Naive thymus-derived CD8-positive, alpha-beta T cell (primary cell): ENCODE data around the gene AFDN. TPM values are rescaled to one million over a fixed set of nuclear protein-coding genes. Genes with fewer than 3 reads are reported as not detected.

Experiments
- ATAC-seq, 2 donors: fragments of 150-1000 bp; cut with Tn5 transposase in 1 of 2; sonication (Bioruptor Pico), chemical (Tn5 transposase) in 1 of 2; 1 replicate in 1 of 2; 2 replicates in 1 of 2; pipeline ENCODE4 v1.10.0; 2021; ENCODE audit warnings: mild to moderate bottlenecking in 2 of 2, moderate library complexity in 2 of 2
- POLR2A ChIA-PET: fragments of 350-600 bp; sonication (Branson Sonifier 250); formaldehyde crosslinking; loops from one replicate; lab custom pipeline; 2021; ENCODE audit warnings: antibody characterized with exemption; lab: Charles Lee
- DNase-seq, 10 donors: peaks; one replicate each; pipeline versions ENCODE4 v3.0.0 to v3.0.0-alpha.2; 2020 to 2022
- H3K27ac Mint-ChIP-seq, 10 donors: one replicate each; pipeline ENCODE4 v1.8.0; 2020 to 2022; ENCODE audit warnings: mild to moderate bottlenecking in 10 of 10, mixed read lengths in 10 of 10, moderate library complexity in 4 of 10, inconsistent platforms in 1 of 10
- H3K27me3 Mint-ChIP-seq, 5 donors: one replicate each; pipeline ENCODE4 v1.8.0; 2021 to 2022; ENCODE audit warnings: mixed read lengths in 5 of 5
- H3K36me3 Mint-ChIP-seq, 3 donors: one replicate each; pipeline ENCODE4 v1.8.0; 2020 to 2022; ENCODE audit warnings: mixed read lengths in 3 of 3, mild to moderate bottlenecking in 2 of 3, inconsistent platforms in 1 of 3
- H3K4me1 Mint-ChIP-seq, 4 donors: one replicate each; pipeline ENCODE4 v1.8.0; 2021 to 2022; ENCODE audit warnings: mixed read lengths in 4 of 4
- H3K4me3 Mint-ChIP-seq, 10 donors: one replicate each; pipeline ENCODE4 v1.8.0; 2020 to 2022; ENCODE audit warnings: mild to moderate bottlenecking in 10 of 10, mixed read lengths in 10 of 10, moderate library complexity in 6 of 10, inconsistent platforms in 1 of 10
- H3K9me3 Mint-ChIP-seq, 9 donors: one replicate each; pipeline ENCODE4 v1.8.0; 2020 to 2022; ENCODE audit warnings: mixed read lengths in 9 of 9, mild to moderate bottlenecking in 3 of 9, inconsistent platforms in 1 of 9, moderate library complexity in 1 of 9
- polyA plus RNA-seq, 3 donors: library from polyadenylated mRNA; unstranded; fragments of 300-500 nt; fragmentation: Illumina TruSeq; gene quantifications; one replicate each; pipeline ENCODE4 v1.2.3, GENCODE V29; 2021
- total RNA-seq, 8 experiments: library from RNA in 2 of 8; stranded (reverse) in 2 of 8; gene quantifications; one replicate each; pipeline ENCODE4 v1.2.3 and lab custom pipeline; 2021 to 2026

The AFDN gene
- total and polyA plus RNA-seq, 5 experiments from 2014 or later, result 0.46 to 9.6 (median 5.3) TPM; not detected in 1

DNA sequence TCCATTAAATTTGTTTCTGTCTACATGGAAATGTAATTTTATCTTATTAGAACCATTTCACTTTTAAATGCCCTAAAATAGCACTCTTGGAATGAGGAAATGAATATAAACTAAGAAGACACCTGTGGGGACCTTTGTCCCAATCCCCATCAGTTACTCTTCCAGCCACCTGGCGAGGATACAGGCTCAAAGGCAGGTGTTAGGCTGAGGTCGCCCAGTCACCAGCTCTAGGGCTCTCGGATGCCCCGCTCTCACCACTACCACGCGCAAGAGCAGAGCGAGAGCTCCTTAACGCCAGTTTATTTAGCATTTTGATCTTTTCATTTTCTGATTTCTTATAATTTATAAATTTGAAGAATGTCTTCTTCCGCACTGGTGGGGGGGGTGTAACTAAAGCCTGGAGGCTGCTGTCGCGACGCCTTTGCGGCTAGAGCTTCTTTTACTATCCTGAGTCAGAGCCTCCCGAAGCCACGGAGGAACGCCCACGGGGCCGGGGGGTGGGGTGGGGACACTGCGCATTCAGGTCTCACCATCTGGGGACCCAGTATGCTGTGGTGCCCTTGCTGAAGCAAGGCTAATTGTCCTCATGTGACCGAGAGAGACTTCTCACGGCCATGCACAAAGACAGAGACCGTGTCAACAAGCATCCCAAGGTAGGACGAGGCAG, 38.7 kb upstream of the AFDN start:
- Mint-ChIP-seq H3K4me3 (no peak overlapping the region), H3K27ac (no peak overlapping the region), H3K27me3 (peaks cover 7 to 25% (median 14%) of the 10 kb centered on the region in 5 donors), H3K9me3 (no peaks in the 10 kb centered on the region), H3K36me3 (no peaks in the 10 kb centered on the region), H3K4me1 (peaks cover 0 to 2% (median under 1%) of the 10 kb centered on the region in 4 donors)
- ATAC-seq, result no peak
- POLR2A ChIA-PET, result no interaction called here
- no peak for DNase-seq

DNA sequence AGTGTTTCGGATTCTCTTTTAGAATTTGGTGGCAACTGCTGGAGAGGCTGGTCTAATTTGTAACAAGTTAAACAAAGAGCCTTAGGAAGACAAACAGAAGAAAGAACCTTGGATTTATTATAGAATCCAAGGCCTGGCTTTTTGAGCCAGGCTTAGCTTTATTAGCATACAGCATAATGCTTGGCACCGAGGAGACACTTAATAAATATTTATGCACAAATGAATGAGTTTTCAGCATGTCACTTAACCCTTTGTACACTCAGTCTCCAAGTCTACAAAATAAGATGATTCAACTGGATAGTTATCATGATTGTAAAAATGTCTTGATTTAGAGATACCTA, 38.2 kb upstream of the AFDN start:
- POLR2A ChIA-PET, result no interaction called here

DNA sequence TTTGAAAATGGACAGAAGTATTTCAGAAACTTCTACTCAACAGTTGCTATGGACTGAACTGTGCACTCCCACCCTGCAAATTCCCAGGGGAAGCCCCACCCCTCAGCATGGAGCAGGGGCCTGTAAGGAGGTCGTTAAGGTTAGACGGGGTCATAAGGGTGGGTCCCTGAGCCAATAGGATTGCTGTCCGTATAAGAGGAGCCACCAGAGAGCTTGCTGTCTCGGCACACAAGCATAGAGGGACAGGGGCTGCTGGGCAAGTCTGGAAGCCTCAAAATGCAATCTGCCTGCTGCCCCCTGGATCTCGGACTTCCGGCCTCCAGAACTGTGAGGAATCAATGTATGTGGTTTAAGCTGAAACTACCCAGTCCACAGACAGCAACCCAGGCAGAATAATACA, 37.4 kb upstream of the AFDN start:
- no peak for ATAC-seq
- DNase-seq, result no peak
- H3K4me1 Mint-ChIP-seq, result peaks cover 0 to 2% (median under 1%) of the 10 kb centered on the region in 4 donors
- H3K27me3 Mint-ChIP-seq, result peaks cover 14 to 38% (median 21%) of the 10 kb centered on the region in 5 donors
- H3K4me3 Mint-ChIP-seq, result no peak overlapping the region
- H3K9me3 Mint-ChIP-seq, result no peaks in the 10 kb centered on the region
- H3K36me3 Mint-ChIP-seq, result no peaks in the 10 kb centered on the region
- H3K27ac Mint-ChIP-seq, result no peak overlapping the region
- POLR2A ChIA-PET, result no interaction called here

More for the DNA sequence above, 38.2 kb upstream of the AFDN start:
- DNase-seq (no peak), ATAC-seq (no peak)
- no peak overlapping the region for H3K4me3 Mint-ChIP-seq
- H3K27ac Mint-ChIP-seq, result no peak overlapping the region
- peaks cover 0 to 2% (median under 1%) of the 10 kb centered on the region in 4 donors for H3K4me1 Mint-ChIP-seq
- no peaks in the 10 kb centered on the region for H3K9me3 Mint-ChIP-seq
- no peaks in the 10 kb centered on the region for H3K36me3 Mint-ChIP-seq
- H3K27me3 Mint-ChIP-seq, result peaks cover 7 to 30% (median 14%) of the 10 kb centered on the region in 5 donors

DNA sequence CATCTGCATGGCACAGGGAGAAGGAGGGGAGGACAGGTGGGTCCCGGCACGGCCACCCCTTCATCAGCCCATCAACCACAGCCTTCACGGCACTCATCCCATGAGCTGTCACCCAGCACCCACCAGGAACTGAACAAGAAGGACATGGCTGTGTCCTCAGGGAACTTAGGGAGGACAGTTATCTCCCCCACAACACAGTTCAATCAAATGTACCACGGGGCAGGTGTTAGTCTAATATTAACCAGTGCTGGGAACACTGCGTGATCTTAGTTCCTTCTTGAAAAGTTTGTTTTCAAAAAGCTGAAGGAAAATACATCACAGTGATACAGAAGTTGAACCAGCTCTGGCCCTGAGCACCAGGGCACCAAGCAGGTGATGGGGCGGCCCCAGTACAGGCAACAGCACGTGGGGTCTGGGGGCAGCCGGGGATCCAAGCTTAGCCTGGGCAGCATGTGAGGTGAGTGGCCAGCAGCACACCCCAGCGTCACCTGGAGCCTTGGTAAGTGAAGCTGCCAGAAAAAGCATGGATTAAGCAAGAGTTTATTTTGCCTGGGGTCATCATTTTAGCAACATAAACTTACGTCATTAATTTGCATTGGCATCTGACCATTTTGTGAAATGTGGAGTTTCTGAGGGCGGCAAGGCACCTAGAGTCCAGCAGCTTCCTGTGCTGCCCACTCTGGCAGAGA, 35.5 kb upstream of the AFDN start:
- H3K4me1 Mint-ChIP-seq, result peaks cover 4 to 12% (median 6%) of the 10 kb centered on the region in 4 donors
- H3K36me3 Mint-ChIP-seq, result peaks cover 0 to 5% (median 0%) of the 10 kb centered on the region in 3 donors
- H3K9me3 Mint-ChIP-seq, result no peaks in the 10 kb centered on the region
- DNase-seq, result no peak
- H3K27me3 Mint-ChIP-seq, result peaks cover 22 to 56% (median 34%) of the 10 kb centered on the region in 5 donors
- ATAC-seq, result no peak
- POLR2A ChIA-PET, result no interaction called here
- H3K27ac Mint-ChIP-seq, result no peak overlapping the region
- H3K4me3 Mint-ChIP-seq, result no peak overlapping the region

DNA sequence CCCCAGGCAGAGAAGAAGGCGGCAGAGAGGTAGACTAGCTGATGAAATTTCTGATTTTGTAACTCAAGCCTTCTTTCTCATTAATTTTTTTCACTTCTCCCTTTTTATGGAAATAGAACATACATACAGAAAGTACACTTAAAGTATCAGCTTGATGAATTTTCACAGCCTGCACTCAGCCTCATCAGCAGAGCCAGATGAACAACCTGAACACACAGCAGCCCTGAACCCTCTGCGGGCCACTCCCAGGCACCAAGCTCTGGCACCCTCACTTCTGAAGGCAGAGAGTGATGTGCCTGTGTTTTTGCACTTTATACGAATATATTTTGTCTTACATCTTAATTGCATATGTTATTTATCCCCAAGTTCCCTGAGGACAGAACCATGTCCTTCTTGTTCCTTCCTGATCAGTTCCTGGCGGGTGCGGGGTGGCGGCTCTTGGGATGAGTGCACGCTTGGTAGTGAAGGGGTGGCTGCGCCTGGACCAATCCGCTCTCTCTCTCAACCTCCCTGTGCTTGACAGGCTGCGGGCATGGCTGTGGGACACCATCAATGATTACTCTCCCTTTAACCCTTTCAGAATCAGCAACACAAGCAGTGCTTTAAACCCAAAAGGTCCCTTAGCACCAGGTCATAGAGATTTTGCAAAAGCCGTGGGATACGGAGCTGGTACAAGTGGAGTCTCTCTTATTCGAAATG, 34.8 kb upstream of the AFDN start:
- H3K27me3 Mint-ChIP-seq, result peaks cover 22 to 56% (median 34%) of the 10 kb centered on the region in 5 donors
- H3K36me3 Mint-ChIP-seq, result peaks cover 0 to 5% (median 0%) of the 10 kb centered on the region in 3 donors
- no peak overlapping the region for H3K27ac Mint-ChIP-seq
- no peak for ATAC-seq
- no peaks in the 10 kb centered on the region for H3K9me3 Mint-ChIP-seq
- H3K4me3 Mint-ChIP-seq, result no peak overlapping the region
- peaks cover 4 to 16% (median 6%) of the 10 kb centered on the region in 4 donors for H3K4me1 Mint-ChIP-seq
- no peak for DNase-seq
- POLR2A ChIA-PET, result no interaction called here

DNA sequence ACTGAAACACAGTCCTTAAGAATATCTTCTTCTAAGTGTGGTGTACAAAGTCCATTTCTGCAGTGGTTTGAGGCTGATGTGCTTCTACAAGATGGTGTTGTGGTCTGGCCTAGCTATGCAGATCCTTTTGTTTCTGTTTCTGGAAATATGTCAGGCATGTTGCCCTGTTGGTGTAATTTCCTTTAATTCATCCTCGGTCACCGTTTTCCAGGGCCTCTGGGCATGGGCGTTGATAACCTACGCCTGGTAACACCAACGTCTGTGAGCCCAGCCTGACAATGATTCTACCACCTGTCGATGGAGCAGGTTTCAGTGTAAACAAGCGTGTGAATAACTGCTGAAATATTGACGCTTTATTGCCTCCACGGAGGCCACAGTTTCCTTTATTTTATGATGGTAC, 33.3 kb upstream of the AFDN start:
- peaks cover 28 to 66% (median 42%) of the 10 kb centered on the region in 5 donors for H3K27me3 Mint-ChIP-seq
- peaks cover 0 to 5% (median 0%) of the 10 kb centered on the region in 3 donors for H3K36me3 Mint-ChIP-seq
- no peak overlapping the region for H3K27ac Mint-ChIP-seq
- POLR2A ChIA-PET, result no interaction called here
- no peak for DNase-seq
- no peak for ATAC-seq
- no peak overlapping the region for H3K4me3 Mint-ChIP-seq
- H3K4me1 Mint-ChIP-seq, result peaks cover 4 to 20% (median 6%) of the 10 kb centered on the region in 4 donors
- no peaks in the 10 kb centered on the region for H3K9me3 Mint-ChIP-seq

DNA sequence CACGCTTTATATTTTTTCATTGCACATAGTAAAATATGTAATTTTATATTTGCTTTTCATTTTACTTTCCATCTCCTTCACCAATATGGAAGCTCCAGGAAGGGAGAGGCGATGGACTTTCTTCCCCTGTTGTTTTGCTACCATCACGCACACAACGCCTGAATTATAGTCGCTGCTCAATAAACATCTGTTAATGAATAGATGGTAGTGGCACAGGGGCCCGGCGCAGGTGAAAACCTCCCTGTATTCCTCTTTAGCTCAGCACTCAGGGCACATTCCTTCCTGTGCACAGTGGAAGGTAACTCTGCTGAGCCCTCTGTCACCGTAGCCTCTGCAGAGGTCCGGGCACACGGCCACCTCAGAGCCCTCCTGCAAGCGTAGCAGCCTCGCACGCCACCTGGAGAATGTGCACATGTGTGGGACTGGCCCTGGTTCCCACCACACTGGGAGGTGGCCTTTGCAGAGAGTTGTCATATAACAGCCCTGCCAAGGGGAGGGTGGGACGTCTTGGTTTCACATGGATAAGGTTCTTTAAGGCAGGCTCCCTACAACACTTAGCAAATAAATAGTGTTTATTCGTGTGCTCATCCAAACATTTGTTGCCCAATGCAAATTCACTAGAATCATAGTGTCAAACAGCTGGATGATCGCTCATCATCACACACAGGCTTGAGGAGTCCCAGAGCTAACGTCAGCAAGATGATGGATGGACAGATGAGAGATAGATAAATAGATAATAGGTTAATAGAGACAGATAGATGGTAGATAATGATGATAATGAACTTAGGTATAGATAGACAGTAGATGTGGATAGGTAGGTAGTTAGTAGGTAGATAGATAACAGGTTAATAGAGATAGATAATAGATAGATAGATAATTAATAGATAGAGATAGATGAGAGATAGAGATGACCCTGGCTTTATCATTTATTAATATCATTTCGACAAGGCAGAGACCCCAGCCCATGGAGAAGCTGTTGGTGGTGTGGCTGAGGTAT, 32.3 kb upstream of the AFDN start:
- H3K4me1 Mint-ChIP-seq, result peaks cover 4 to 20% (median 6%) of the 10 kb centered on the region in 4 donors
- H3K9me3 Mint-ChIP-seq, result no peaks in the 10 kb centered on the region
- POLR2A ChIA-PET, result no interaction called here
- peak overlapping the region in 3 of 10 donors; percentile 1 to 54 (median 50) for H3K4me3 Mint-ChIP-seq
- peaks cover 28 to 76% (median 46%) of the 10 kb centered on the region in 5 donors for H3K27me3 Mint-ChIP-seq
- DNase-seq (no peak), ATAC-seq (no peak)
- H3K36me3 Mint-ChIP-seq, result peaks cover 0 to 5% (median 0%) of the 10 kb centered on the region in 3 donors
- no peak overlapping the region for H3K27ac Mint-ChIP-seq

DNA sequence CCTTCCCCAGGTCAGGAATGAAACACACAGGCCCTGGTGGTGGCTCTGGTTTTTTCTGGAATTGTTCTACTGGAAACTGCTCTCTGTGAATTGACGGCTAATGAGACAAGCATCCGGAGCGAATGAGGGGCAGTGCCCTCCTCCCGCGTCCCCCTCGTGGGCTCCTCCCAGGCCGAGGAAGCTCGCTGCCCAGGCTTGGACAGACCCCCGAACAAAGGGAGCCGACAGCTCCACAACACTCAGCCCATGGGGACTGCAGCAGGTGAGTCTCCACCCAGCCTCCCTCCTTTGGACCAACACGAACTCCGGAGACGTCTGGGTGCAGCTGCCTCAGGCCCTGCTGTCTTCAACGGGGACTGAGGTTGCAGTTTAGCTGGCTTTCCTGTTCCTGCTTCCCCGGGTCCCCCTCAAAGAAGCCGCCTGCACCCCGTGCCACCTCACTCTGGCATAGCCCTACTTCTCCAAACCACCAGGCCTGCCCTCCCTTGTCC, 31.3 kb upstream of the AFDN start:
- Mint-ChIP-seq H3K4me3 (peak overlapping the region in 8 of 10 donors; percentile 36 to 63 (median 42)), H3K27ac (peak overlapping the region in 1 of 10 donors; percentile 63), H3K36me3 (peaks cover 0 to 5% (median 0%) of the 10 kb centered on the region in 3 donors), H3K4me1 (peaks cover 4 to 20% (median 6%) of the 10 kb centered on the region in 4 donors), H3K9me3 (no peaks in the 10 kb centered on the region), H3K27me3 (peaks cover 32 to 78% (median 51%) of the 10 kb centered on the region in 5 donors)
- ATAC-seq (peak in 1 of 2 donors; percentile 28), DNase-seq (no peak)
- POLR2A ChIA-PET, result no interaction called here

DNA sequence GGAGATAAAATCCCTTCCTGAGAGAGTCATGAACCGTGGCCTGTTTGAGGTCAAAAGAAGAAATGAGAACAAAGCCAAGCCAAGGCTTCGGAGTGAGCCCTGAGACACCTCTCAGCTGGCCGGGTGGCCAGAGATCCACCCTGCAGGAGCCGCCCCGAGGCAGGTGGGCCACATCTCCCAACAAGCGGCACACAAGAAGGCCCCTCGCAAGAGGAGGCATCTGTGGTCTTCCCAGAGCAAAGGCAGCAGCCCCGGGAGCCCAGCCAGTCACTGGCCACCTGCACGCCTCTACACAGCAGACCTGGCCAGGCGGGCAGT, 30.9 kb upstream of the AFDN start:
- Mint-ChIP-seq H3K27me3 (peaks cover 27 to 75% (median 46%) of the 10 kb centered on the region in 5 donors), H3K4me3 (peak overlapping the region in 8 of 10 donors; percentile 37 to 63 (median 44)), H3K27ac (no peak overlapping the region), H3K36me3 (peaks cover 0 to 5% (median 0%) of the 10 kb centered on the region in 3 donors), H3K4me1 (peaks cover 3 to 20% (median 6%) of the 10 kb centered on the region in 4 donors), H3K9me3 (no peaks in the 10 kb centered on the region)
- DNase-seq, result no peak
- no peak for ATAC-seq
- POLR2A ChIA-PET, result no interaction called here

DNA sequence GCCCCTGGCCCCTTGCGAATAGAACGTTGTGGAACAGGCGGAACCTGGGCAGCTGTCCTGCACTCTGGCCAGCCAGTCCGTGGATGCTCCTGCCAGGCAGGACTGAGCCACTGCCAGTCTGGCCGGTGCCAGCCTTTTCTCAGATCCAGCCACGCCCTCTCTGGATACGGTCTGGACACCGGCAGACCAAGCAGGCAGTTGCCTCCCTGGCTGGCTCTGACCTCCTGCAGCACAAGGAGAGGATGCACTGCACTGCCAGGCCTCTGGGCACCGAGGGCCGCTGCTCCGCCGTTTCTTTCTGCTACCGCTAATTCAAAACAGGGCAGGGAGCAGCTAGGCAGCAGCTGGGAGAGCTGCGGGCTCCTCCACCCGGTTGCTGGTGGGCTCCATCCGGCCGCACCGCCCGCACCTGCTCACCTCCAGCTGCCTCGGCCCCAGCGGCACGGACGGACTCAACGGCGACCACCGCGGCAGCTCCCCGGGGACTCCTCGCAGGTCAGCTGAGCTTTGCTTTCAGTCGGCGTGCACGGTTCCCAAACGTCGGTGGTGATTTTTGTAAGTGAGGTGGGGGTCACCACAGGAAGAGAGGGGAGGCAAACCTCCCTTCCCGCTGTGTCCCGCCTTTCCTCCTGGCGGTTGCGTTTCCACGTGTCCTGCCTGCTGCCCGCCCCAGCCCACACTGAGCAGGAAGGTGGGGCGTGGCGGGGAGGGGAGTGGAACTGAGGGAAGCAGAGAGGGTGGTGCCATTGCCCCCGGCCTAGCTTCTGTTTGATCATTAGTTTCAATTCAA, 30.3 kb upstream of the AFDN start:
- Mint-ChIP-seq H3K9me3 (no peaks in the 10 kb centered on the region), H3K27me3 (peaks cover 30 to 76% (median 50%) of the 10 kb centered on the region in 5 donors), H3K4me3 (peak overlapping the region; percentile 22 to 73 (median 58)), H3K4me1 (peaks cover 3 to 20% (median 6%) of the 10 kb centered on the region in 4 donors), H3K36me3 (peaks cover 0 to 5% (median 0%) of the 10 kb centered on the region in 3 donors), H3K27ac (no peak overlapping the region)
- DNase-seq, result no peak
- peak; percentile 20 to 61 for ATAC-seq
- POLR2A ChIA-PET, result no interaction called here

DNA sequence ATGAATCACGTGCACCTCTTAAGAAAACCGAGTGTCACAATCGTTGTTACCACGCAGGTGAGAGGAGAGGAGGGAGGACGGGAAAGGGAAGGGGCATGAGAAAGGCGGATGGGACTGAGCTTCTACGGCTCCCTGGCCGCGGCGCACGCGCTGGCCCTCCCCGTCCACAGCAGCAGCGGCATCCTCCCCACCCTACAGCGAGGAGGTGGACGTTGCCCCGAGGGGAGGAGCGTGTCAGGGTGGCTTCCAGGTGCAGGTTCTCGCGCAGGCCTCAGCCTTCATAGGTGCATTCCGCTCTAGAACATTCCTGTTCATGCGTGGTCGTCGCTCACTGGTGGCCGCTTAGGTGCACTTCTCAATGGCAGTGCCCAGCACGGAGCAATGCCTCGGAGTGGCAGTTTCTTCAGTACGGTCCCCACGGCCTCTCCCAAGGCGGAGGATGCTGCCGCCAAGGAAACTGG, 29.7 kb upstream of the AFDN start:
- DNase-seq, result no peak
- Mint-ChIP-seq H3K36me3 (peaks cover 0 to 5% (median 0%) of the 10 kb centered on the region in 3 donors), H3K9me3 (no peaks in the 10 kb centered on the region), H3K27ac (no peak overlapping the region), H3K27me3 (peaks cover 34 to 79% (median 53%) of the 10 kb centered on the region in 5 donors), H3K4me3 (peak overlapping the region; percentile 22 to 73 (median 58)), H3K4me1 (peaks cover 3 to 20% (median 5%) of the 10 kb centered on the region in 4 donors)
- peak in 1 of 2 donors; percentile 30 for ATAC-seq
- POLR2A ChIA-PET, result no interaction called here
